Right lobe of liver (tissue), 6 donors: ENCODE data around the gene LEMD3. TPM values are rescaled to one million over a fixed set of nuclear protein-coding genes. Genes with fewer than 3 reads are reported as not detected.

Experiments
- ATAC-seq, 4 donors: fragments of 200-7000 bp; cut with Tn5 transposase; one replicate each; pipeline ENCODE4 v1.9.1; 2020; ENCODE audit warnings: mild to moderate bottlenecking in 4 of 4, moderate library complexity in 4 of 4
- DNase-seq, 3 donors: peaks; one replicate each; pipeline ENCODE4 v3.0.0-alpha.2; 2020
- H3K27ac ChIP-seq, 3 donors: fragments of 200-600 bp; one replicate each; pipeline ENCODE4 v1.8.0; 2022
- H3K27me3 ChIP-seq, 2 donors: fragments of 200-600 bp; one replicate each; pipeline ENCODE4 v1.8.0; 2022
- H3K36me3 ChIP-seq, 4 donors: fragments of 200-600 bp; sonication (generic) in 1 of 4; one replicate each; pipeline versions ENCODE4 v1.5.1 to v1.8.0; 2017 to 2022; ENCODE audit warnings: control low read depth in 1 of 4
- H3K4me1 ChIP-seq, 4 donors: fragments of 200-600 bp; sonication (generic) in 1 of 4; one replicate each; pipeline versions ENCODE4 v1.5.1 to v1.8.0; 2017 to 2022; ENCODE audit warnings: control low read depth in 1 of 4
- H3K4me3 ChIP-seq, 3 donors: fragments of 200-600 bp; one replicate each; pipeline ENCODE4 v1.8.0; 2022
- H3K9me3 ChIP-seq, 4 donors: fragments of 200-600 bp; sonication (generic) in 1 of 4; one replicate each; pipeline versions ENCODE4 v1.5.1 to v1.8.0; 2017 to 2022; ENCODE audit warnings: control low read depth in 1 of 4
- POLR2A ChIP-seq: fragments of 450-650 bp; IDR thresholded peaks from one replicate; pipeline ENCODE4 v1.6.1; 2017; ENCODE audit warnings: antibody characterized with exemption, mild to moderate bottlenecking
- WGBS: methylation state at CpG from one replicate; pipeline ENCODE4 v1.1.6; 2018; ENCODE audit warnings: low coverage, low lambda C conversion rate; ENCODE audit not compliant: insufficient coverage; ENCODE audit errors: missing lambda C conversion rate; 5-methylcytosine and 5-hydroxymethylcytosine counted together
- intact Hi-C, 2 donors: fragments of 100-400 bp; cut with DNase I; formaldehyde crosslinking; loops; one replicate each; pipeline versions ENCODE4 v1.11.2 to v1.14.1; 2022
- total RNA-seq, 6 experiments: library from RNA; depleted of rRNA in 2 of 6; stranded (reverse); fragments of >200 nt in 2 of 6; fragmentation: NEBNext Ultra II Directional in 3 of 6; extraction: Animal tissue kit (Norgen Biotek cat#: 25700) in 3 of 6; gene quantifications; one replicate each; pipeline versions ENCODE4 v1.1.0 to v1.2.4, GENCODE V29; 2016 to 2023
- TF ChIP-seq, protein P1 (sequence below), 4 donors: fragments of 200-600 bp in 3 of 4; fragments of 450-650 bp in 1 of 4; IDR thresholded peaks; one replicate each; pipeline versions ENCODE4 v1.5.1 to v1.8.0; 2016 to 2022; ENCODE audit warnings: antibody characterized with exemption in 4 of 4, mild to moderate bottlenecking in 2 of 4
- donor health status: DM: no; HTN: yes; CAD: no.
- donor health status: DM: no; HTN: no; CAD: no.
- donor health status: DM: no; HTN: no; CAD: no.
- donor health status: DM: no; HTN: yes; CAD: no.
- donor health status: DM: no; HTN: yes; CAD: no.

LEMD3 gene
- total RNA-seq, 6 experiments from 2014 or later, result 8.6 to 19.0 (median 11.6) TPM

DNA sequence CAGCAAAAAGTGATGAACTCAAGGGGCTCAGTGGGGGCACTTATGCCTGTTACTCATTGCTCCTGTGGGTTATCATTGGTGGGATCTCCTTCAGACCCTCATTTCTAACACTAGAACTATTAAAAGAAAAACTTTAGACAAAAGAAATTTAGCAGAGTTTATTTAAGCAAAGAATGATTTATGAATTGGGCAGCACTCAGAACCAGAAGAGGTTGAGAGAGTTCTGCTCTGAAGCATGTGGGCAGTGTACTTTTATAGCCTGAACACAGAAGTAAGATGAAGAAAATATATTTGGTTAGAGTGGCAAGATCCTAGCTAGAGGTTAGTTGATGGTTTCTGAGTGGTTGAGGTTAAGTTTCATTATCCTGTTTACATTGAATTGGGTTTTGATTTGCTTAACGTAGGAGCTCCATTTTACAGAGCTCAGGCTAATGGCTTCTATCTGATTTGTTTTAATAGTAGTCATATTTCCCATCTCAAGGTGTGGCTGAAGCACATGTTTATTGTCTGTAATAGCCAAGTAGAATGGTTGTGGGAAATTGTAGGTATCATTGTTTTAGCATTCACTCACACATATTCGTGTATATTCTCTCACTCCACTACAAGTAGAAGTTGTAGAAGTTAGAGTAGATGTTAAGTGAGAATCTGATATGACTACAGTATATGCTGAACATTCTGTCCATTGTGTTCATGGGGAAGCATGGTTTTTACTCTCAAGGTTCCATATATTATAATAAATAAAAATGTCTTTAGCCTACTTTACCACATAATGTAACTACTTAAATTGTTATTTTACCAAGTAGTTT is 27.6 kb downstream of the LEMD3 start:
- intact Hi-C loops, result no loop called here
- TF ChIP-seq, protein P1, sequence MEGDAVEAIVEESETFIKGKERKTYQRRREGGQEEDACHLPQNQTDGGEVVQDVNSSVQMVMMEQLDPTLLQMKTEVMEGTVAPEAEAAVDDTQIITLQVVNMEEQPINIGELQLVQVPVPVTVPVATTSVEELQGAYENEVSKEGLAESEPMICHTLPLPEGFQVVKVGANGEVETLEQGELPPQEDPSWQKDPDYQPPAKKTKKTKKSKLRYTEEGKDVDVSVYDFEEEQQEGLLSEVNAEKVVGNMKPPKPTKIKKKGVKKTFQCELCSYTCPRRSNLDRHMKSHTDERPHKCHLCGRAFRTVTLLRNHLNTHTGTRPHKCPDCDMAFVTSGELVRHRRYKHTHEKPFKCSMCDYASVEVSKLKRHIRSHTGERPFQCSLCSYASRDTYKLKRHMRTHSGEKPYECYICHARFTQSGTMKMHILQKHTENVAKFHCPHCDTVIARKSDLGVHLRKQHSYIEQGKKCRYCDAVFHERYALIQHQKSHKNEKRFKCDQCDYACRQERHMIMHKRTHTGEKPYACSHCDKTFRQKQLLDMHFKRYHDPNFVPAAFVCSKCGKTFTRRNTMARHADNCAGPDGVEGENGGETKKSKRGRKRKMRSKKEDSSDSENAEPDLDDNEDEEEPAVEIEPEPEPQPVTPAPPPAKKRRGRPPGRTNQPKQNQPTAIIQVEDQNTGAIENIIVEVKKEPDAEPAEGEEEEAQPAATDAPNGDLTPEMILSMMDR (IDR thresholded peaks at IDR 0.05), result no peak
- no peak for TF ChIP-seq POLR2A
- H3K9me3 ChIP-seq, result no peaks in the 10 kb centered on the region
- DNase-seq, result no peak
- ATAC-seq, result no peak
- H3K36me3 ChIP-seq, result no peaks in the 10 kb centered on the region
- H3K4me1 ChIP-seq, result no peaks in the 10 kb centered on the region
- WGBS, result 79% methylated on average over 2 of the region's 2 CpGs
- H3K4me3 ChIP-seq, result no peak overlapping the region
- H3K27ac ChIP-seq, result no peak overlapping the region
- H3K27me3 ChIP-seq, result no peaks in the 10 kb centered on the region

DNA sequence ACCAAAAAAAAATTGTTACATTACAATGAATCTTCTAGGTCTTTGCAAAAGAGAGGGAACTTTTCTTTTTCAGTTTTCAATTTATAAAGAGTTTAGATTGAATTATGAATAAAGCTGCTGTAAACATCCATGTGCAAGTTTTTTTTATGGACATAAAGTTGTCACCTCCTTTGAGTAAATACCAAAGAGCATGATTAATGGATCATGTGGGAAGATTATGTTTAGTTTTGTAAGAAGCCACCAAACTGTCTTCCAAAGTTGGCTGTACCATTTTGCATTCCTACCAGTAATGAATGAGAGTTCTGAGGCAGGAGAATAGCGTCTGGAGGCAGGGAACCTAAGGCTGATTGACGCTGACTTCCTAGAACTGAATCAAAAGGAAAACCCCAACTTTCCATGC is 30.2 kb downstream of the LEMD3 start:
- Histone ChIP-seq H3K27ac (no peak overlapping the region), H3K36me3 (no peaks in the 10 kb centered on the region), H3K4me3 (no peak overlapping the region), H3K9me3 (no peaks in the 10 kb centered on the region), H3K27me3 (no peaks in the 10 kb centered on the region), H3K4me1 (no peaks in the 10 kb centered on the region)
- DNase-seq (no peak), ATAC-seq (no peak)
- TF ChIP-seq POLR2A, result no peak
- TF ChIP-seq, protein P1 (IDR thresholded peaks at IDR 0.05), result no peak
- WGBS, result 93% methylated on average over 2 of the region's 2 CpGs
- intact Hi-C loops, result no loop called here

DNA sequence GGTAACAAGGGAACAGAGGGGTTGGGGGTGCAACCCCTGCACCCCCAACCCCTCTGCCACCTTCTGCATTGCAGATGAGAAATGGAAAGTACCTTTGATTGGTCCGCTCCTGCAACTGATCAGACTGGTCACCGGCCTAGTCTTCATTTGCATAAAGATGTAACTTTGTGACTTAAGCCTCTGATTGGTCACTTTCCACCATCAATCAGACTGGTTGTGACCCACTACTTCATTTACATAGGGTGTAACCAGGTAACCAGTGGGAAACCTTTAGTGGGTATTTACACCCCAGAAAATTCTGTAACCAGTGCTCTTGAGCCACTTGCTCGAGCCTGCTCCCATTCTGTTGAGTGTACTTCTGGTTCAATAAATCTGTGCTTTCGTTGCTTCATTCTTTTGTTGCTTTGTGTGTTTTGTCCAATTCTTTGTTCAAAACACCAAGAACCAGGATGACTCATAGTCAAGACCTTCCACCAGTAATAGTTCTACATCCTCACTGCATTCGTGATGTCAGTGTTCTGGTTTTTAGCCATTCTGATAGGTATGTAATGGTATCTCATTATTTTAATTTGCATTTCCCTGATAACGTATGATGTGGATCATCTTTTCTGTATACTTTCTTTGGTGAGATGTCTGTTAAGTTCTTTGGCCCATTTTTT is 30.8 kb downstream of the LEMD3 start:
- no peaks in the 10 kb centered on the region for H3K27me3 ChIP-seq
- H3K27ac ChIP-seq, result no peak overlapping the region
- H3K4me3 ChIP-seq, result no peak overlapping the region
- no peak for ATAC-seq
- TF ChIP-seq POLR2A, result no peak
- TF ChIP-seq, protein P1 (IDR thresholded peaks at IDR 0.05), result no peak
- no peaks in the 10 kb centered on the region for H3K36me3 ChIP-seq
- no peak for DNase-seq
- 86% methylated on average over 4 of the region's 6 CpGs for WGBS
- no peaks in the 10 kb centered on the region for H3K4me1 ChIP-seq
- intact Hi-C loops, result no loop called here
- H3K9me3 ChIP-seq, result no peaks in the 10 kb centered on the region

DNA sequence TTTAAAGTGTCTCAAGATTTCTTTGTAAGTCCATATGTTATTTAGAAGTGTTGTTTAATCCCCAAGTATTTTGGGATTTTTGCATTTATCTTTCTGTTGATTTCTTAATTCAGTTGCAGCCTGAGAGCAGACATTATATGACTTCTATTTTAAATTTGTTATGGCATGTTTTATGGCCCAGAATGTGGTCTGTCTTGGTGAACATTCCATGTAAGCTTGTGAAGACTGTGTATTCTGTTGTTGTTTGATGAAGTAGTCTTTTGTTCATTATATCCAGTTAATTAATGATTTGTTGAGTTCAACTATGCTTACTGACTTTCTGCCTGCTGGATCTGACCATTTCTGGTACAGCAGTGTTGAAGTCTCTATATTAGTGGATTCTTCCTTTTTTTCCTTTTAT is 34.0 kb downstream of the LEMD3 start:
- H3K4me1 ChIP-seq, result peaks cover 0 to 3% (median 0%) of the 10 kb centered on the region in 4 donors
- H3K4me3 ChIP-seq, result no peak overlapping the region
- no peak overlapping the region for H3K27ac ChIP-seq
- ATAC-seq (no peak), DNase-seq (no peak)
- H3K9me3 ChIP-seq, result no peaks in the 10 kb centered on the region
- no peaks in the 10 kb centered on the region for H3K27me3 ChIP-seq
- no peaks in the 10 kb centered on the region for H3K36me3 ChIP-seq
- intact Hi-C loops, result no loop called here
- TF ChIP-seq POLR2A, result no peak
- TF ChIP-seq, protein P1 (IDR thresholded peaks at IDR 0.05), result no peak
